Keratinocyte (primary cell): ENCODE measurements around the gene SLCO4C1. TPM values are rescaled to one million over a fixed set of nuclear protein-coding genes. Genes with fewer than 3 reads are reported as not detected.

Experiments
- DNase-seq: peaks from one replicate; pipeline ENCODE4 v3.0.0-alpha.2; 2011; ENCODE audit warnings: low read depth, missing footprints, low spot score
- FAIRE-seq: peaks from 2 replicates; lab custom pipeline; 2011; peaks lifted over from hg19 to GRCh38; lab: Jason Lieb, UNC
- H2AFZ ChIP-seq: 2 replicates; pipeline ENCODE4 v1.6.0; 2012; ENCODE audit warnings: low read length, control low read depth, inconsistent platforms; ENCODE audit not compliant: control insufficient read depth
- H3K27ac ChIP-seq: 2 replicates; pipeline ENCODE4 v1.5.1; 2011; ENCODE audit warnings: low read length; ENCODE audit not compliant: control insufficient read depth, insufficient read depth
- H3K27me3 ChIP-seq: 3 replicates; pipeline ENCODE4 v1.6.0; 2011; ENCODE audit warnings: low read length; ENCODE audit not compliant: control insufficient read depth, insufficient read depth; ENCODE audit errors: extremely low read depth
- H3K36me3 ChIP-seq, 2 experiments: 2 replicates in 1 of 2; 3 replicates in 1 of 2; pipeline ENCODE4 v1.5.1; 2011; ENCODE audit warnings: low read length in 2 of 2, mild to moderate bottlenecking in 1 of 2; ENCODE audit not compliant: control insufficient read depth in 2 of 2, insufficient read depth in 2 of 2; ENCODE audit errors: extremely low read depth in 1 of 2
- H3K4me1 ChIP-seq: 3 replicates; pipeline ENCODE4 v1.5.1; 2011; ENCODE audit warnings: low read length; ENCODE audit not compliant: control insufficient read depth, insufficient read depth; ENCODE audit errors: extremely low read depth
- H3K4me2 ChIP-seq: 3 replicates; pipeline ENCODE4 v1.6.0; 2011; ENCODE audit warnings: low read depth, low read length; ENCODE audit not compliant: control insufficient read depth, insufficient read depth; ENCODE audit errors: extremely low read depth
- H3K4me3 ChIP-seq, 3 experiments: fragments of 200-600 bp in 1 of 3; sonication (generic) in 1 of 3; 2 replicates in 2 of 3; 3 replicates in 1 of 3; pipeline ENCODE4 v1.5.1; 2011 to 2016; ENCODE audit warnings: low read length in 3 of 3, mild to moderate bottlenecking in 3 of 3, control low read depth in 2 of 3, inconsistent platforms in 1 of 3, low read depth in 1 of 3, mixed read lengths in 1 of 3, mixed run types in 1 of 3, moderate library complexity in 1 of 3; ENCODE audit not compliant: control insufficient read depth in 2 of 3, insufficient read depth in 2 of 3; ENCODE audit errors: extremely low read depth in 1 of 3
- H3K79me2 ChIP-seq: 2 replicates; pipeline ENCODE4 v1.6.0; 2012; ENCODE audit warnings: low read length; ENCODE audit not compliant: control insufficient read depth, insufficient read depth
- H3K9ac ChIP-seq: 3 replicates; pipeline ENCODE4 v1.6.0; 2011; ENCODE audit warnings: low read length; ENCODE audit not compliant: control insufficient read depth, insufficient read depth; ENCODE audit errors: extremely low read depth
- H3K9me1 ChIP-seq: 3 replicates; pipeline ENCODE4 v1.6.0; 2011; ENCODE audit warnings: low read length; ENCODE audit not compliant: control insufficient read depth, insufficient read depth; ENCODE audit errors: extremely low read depth
- H3K9me3 ChIP-seq: 2 replicates; pipeline ENCODE4 v1.5.1; 2012; ENCODE audit warnings: low read depth, low read length; ENCODE audit not compliant: control insufficient read depth
- H4K20me1 ChIP-seq: 3 replicates; pipeline ENCODE4 v1.6.0; 2011; ENCODE audit warnings: low read length; ENCODE audit not compliant: control insufficient read depth, insufficient read depth; ENCODE audit errors: extremely low read depth
- CTCF ChIP-seq, 3 experiments: IDR thresholded peaks in 1 of 3; conservative IDR thresholded peaks in 1 of 3; optimal IDR thresholded peaks in 1 of 3; 2 replicates in 2 of 3; 3 replicates in 1 of 3; pipeline versions ENCODE3 to v1.5.1; 2011; ENCODE audit warnings: low read length in 3 of 3, mild to moderate bottlenecking in 3 of 3, moderate library complexity in 2 of 3, control low read depth in 1 of 3, inconsistent platforms in 1 of 3; ENCODE audit not compliant: insufficient read depth in 2 of 3; ENCODE audit errors: extremely low read depth in 1 of 3
- EZH2 ChIP-seq: IDR thresholded peaks from one replicate; pipeline ENCODE4 v1.6.1; 2012; ENCODE audit warnings: inconsistent platforms, mild to moderate bottlenecking, low read length, moderate library complexity
- dilution Hi-C: fragments of 300-500 bp; cut with MboI; formaldehyde crosslinking; loops from one replicate; pipeline ENCODE4 v1.7.0; 2020; ENCODE audit warnings: low sequenced_read_pairs; ENCODE audit not compliant: extremely low pct_ligation_motif_present
- polyA plus RNA-seq, 5 experiments: library from polyadenylated mRNA; depleted of rRNA in 3 of 5; stranded (reverse) in 3 of 5; stranded (forward) in 1 of 5; unstranded in 1 of 5; fragments of >200 nt; gene quantifications; 1 replicate in 1 of 5; 2 replicates in 3 of 5; 3 replicates in 1 of 5; pipeline versions ENCODE4 v1.2.1 to v1.2.3, GENCODE V29; 2011 to 2012; ENCODE audit warnings: missing spikeins in 2 of 5, low read depth in 1 of 5, low replicate concordance in 1 of 5

Gene SLCO4C1
- polyA plus RNA-seq, 1 donor (not counting 4 experiments of a cell fraction or from before 2014, with no cell fraction given), result 0.01 TPM

- Histone ChIP-seq H3K9me3 (no peaks in the 10 kb centered on the region), H3K9ac (no peak overlapping the region), H3K79me2 (no peaks in the 10 kb centered on the region), H3K27ac (no peak overlapping the region), H3K4me2 (no peak overlapping the region), H3K36me3 (no peaks in the 10 kb centered on the region), H3K9me1 (no peaks in the 10 kb centered on the region), H3K27me3 (no peaks in the 10 kb centered on the region), H4K20me1 (no peaks in the 10 kb centered on the region), H2AFZ (no peak overlapping the region), H3K4me3 (no peak overlapping the region), H3K4me1 (no peaks in the 10 kb centered on the region)
- dilution Hi-C loops, result no loop called here
- no peak for DNase-seq
- no peak for FAIRE-seq
- TF ChIP-seq CTCF (optimal IDR thresholded peaks at IDR 0.05 in 1 of 3, IDR thresholded peaks at IDR 0.05 in 1 of 3, conservative IDR thresholded peaks at IDR 0.05 in 1 of 3; ENCODE audit: extremely low read depth in 1 of 3, insufficient read depth in 2 of 3, low read length in 3 of 3) (no peak), EZH2 (no peak)
These were observed 66.4 kb downstream of the SLCO4C1 start for GRCh38 chr5:102229685-102230084.

GRCh38 chr5:102226321-102226720 lies 69.8 kb downstream of the SLCO4C1 start:
- Histone ChIP-seq H3K79me2 (no peaks in the 10 kb centered on the region), H3K9me3 (no peaks in the 10 kb centered on the region), H3K9me1 (no peaks in the 10 kb centered on the region), H3K27me3 (no peaks in the 10 kb centered on the region), H3K4me2 (no peak overlapping the region), H3K9ac (no peak overlapping the region), H3K27ac (no peak overlapping the region), H3K4me1 (no peaks in the 10 kb centered on the region), H2AFZ (no peak overlapping the region), H3K4me3 (no peak overlapping the region), H3K36me3 (no peaks in the 10 kb centered on the region), H4K20me1 (no peaks in the 10 kb centered on the region)
- dilution Hi-C loops, result no loop called here
- no peak for DNase-seq
- TF ChIP-seq EZH2, result no peak
- TF ChIP-seq CTCF (optimal IDR thresholded peaks at IDR 0.05 in 1 of 3, IDR thresholded peaks at IDR 0.05 in 1 of 3, conservative IDR thresholded peaks at IDR 0.05 in 1 of 3; ENCODE audit: extremely low read depth in 1 of 3, insufficient read depth in 2 of 3, low read length in 3 of 3), result no peak
- FAIRE-seq, result no peak
